Neural progenitor cell (in vitro differentiated cells): ENCODE data around the gene MAP3K2. TPM values are rescaled to one million over a fixed set of nuclear protein-coding genes. Genes with fewer than 3 reads are reported as not detected.

ENCODE experiments used
- DNase-seq: peaks from one replicate; pipeline ENCODE4 v3.0.0-alpha.2; 2016; ENCODE audit warnings: low spot score
- H2AFZ ChIP-seq: fragments of 200-600 bp; sonication (generic); replicated peaks from 2 replicates; pipeline ENCODE4 v1.6.1; 2016; ENCODE audit warnings: antibody characterized with exemption
- H3F3A ChIP-seq: fragments of 200-600 bp; sonication (generic); 2 replicates; pipeline ENCODE4 v1.6.1; 2016; ENCODE audit warnings: antibody characterized with exemption, low read depth
- H3K27ac ChIP-seq: fragments of 200-600 bp; sonication (generic); 2 replicates; pipeline ENCODE4 v1.5.1; 2016; ENCODE audit warnings: mild to moderate bottlenecking
- H3K27me3 ChIP-seq: fragments of 200-600 bp; sonication (generic); 2 replicates; pipeline ENCODE4 v1.6.1; 2016; ENCODE audit warnings: mild to moderate bottlenecking, moderate library complexity
- H3K36me3 ChIP-seq: fragments of 200-600 bp; sonication (generic); 2 replicates; pipeline ENCODE4 v1.5.1; 2016
- H3K4me1 ChIP-seq: fragments of 200-600 bp; sonication (generic); 2 replicates; pipeline ENCODE4 v1.6.1; 2016; ENCODE audit warnings: mixed run types
- H3K4me2 ChIP-seq: fragments of 200-600 bp; sonication (generic); 2 replicates; pipeline ENCODE4 v1.6.1; 2016
- H3K4me3 ChIP-seq: fragments of 200-600 bp; sonication (generic); 2 replicates; pipeline ENCODE4 v1.5.1; 2016
- H3K79me2 ChIP-seq: fragments of 200-600 bp; sonication (generic); 2 replicates; pipeline ENCODE4 v1.6.1; 2016; ENCODE audit warnings: low read depth
- H3K9ac ChIP-seq: fragments of 200-600 bp; sonication (generic); 2 replicates; pipeline ENCODE4 v1.6.1; 2016
- H3K9me3 ChIP-seq: fragments of 200-600 bp; sonication (generic); 2 replicates; pipeline ENCODE4 v1.5.1; 2016; ENCODE audit warnings: low read depth
- H4K20me1 ChIP-seq: fragments of 200-600 bp; sonication (generic); 2 replicates; pipeline ENCODE4 v1.6.1; 2016; ENCODE audit warnings: low read depth
- H3K27ac Mint-ChIP-seq: 3 replicates; pipeline ENCODE4 v1.8.0; 2021; ENCODE audit warnings: mixed read lengths
- H3K27me3 Mint-ChIP-seq: 2 replicates; pipeline ENCODE4 v1.8.0; 2022; ENCODE audit warnings: low read depth, mild to moderate bottlenecking, inconsistent platforms, moderate library complexity, mixed read lengths; ENCODE audit not compliant: insufficient read depth
- H3K36me3 Mint-ChIP-seq: 3 replicates; pipeline ENCODE4 v1.8.0; 2021; ENCODE audit warnings: mixed read lengths
- H3K4me1 Mint-ChIP-seq: 3 replicates; pipeline ENCODE4 v1.8.0; 2021; ENCODE audit warnings: mixed read lengths
- H3K4me3 Mint-ChIP-seq: 3 replicates; pipeline ENCODE4 v1.8.0; 2021; ENCODE audit warnings: mild to moderate bottlenecking, moderate library complexity, mixed read lengths
- H3K9me3 Mint-ChIP-seq: 3 replicates; pipeline ENCODE4 v1.8.0; 2020; ENCODE audit warnings: mixed read lengths
- EZH2 ChIP-seq: fragments of 200-600 bp; sonication (generic); IDR thresholded peaks from 2 replicates; pipeline ENCODE4 v1.6.1; 2017; ENCODE audit warnings: antibody characterized with exemption, mild to moderate bottlenecking, moderate library complexity
- EZH2phosphoT487 ChIP-seq: fragments of 200-600 bp; sonication (generic); IDR thresholded peaks from 2 replicates; pipeline ENCODE4 v1.6.1; 2017; ENCODE audit warnings: antibody characterized with exemption
- total RNA-seq: library from RNA; depleted of rRNA; stranded (reverse); fragments of >200 nt; gene quantifications from 2 replicates; pipeline ENCODE4 v1.2.3, GENCODE V29; 2015; ENCODE audit warnings: low replicate concordance
- TF ChIP-seq, protein P1 (sequence below): fragments of 200-600 bp; sonication (generic); IDR thresholded peaks from 2 replicates; pipeline ENCODE4 v1.5.1; 2017; ENCODE audit warnings: antibody characterized with exemption, mild to moderate bottlenecking

MAP3K2 gene
- total RNA-seq, 1 donor from 2014 or later, result 24.5 TPM

DNA sequence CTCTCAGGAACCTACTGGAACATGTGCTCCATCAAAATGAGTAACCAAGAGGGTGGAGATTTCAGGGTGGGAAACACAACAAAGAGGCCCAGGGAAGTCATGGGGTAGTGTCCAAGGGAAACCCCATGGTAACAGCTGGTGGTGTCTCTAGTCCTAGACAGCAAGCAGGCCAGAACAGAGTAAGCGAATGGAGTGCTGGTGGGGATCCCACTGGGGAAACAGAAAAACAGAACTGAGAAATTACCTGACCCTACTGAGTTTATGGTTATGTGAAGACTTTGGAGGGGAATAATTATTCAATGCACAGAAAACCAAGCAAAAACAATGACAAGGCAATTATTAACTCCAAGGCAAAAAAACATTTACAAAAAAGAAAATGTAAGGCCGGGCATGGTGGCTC, 110.7 kb downstream of the MAP3K2 start:
- Mint-ChIP-seq H3K9me3 (no peaks in the 10 kb centered on the region), H3K4me3 (no peak overlapping the region), H3K27me3 (no peaks in the 10 kb centered on the region), H3K27ac (no peak overlapping the region), H3K36me3 (peaks cover 30% of the 10 kb centered on the region), H3K4me1 (no peaks in the 10 kb centered on the region)
- H3K4me3 ChIP-seq, result no peak overlapping the region
- no peaks in the 10 kb centered on the region for H3F3A ChIP-seq
- no peak overlapping the region for H3K9ac ChIP-seq
- H3K79me2 ChIP-seq, result peaks cover 4% of the 10 kb centered on the region
- TF ChIP-seq EZH2 (no peak), EZH2phosphoT487 (no peak)
- TF ChIP-seq, protein P1, sequence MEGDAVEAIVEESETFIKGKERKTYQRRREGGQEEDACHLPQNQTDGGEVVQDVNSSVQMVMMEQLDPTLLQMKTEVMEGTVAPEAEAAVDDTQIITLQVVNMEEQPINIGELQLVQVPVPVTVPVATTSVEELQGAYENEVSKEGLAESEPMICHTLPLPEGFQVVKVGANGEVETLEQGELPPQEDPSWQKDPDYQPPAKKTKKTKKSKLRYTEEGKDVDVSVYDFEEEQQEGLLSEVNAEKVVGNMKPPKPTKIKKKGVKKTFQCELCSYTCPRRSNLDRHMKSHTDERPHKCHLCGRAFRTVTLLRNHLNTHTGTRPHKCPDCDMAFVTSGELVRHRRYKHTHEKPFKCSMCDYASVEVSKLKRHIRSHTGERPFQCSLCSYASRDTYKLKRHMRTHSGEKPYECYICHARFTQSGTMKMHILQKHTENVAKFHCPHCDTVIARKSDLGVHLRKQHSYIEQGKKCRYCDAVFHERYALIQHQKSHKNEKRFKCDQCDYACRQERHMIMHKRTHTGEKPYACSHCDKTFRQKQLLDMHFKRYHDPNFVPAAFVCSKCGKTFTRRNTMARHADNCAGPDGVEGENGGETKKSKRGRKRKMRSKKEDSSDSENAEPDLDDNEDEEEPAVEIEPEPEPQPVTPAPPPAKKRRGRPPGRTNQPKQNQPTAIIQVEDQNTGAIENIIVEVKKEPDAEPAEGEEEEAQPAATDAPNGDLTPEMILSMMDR, result no peak
- no peak for DNase-seq
- no peak overlapping the region for H3K27ac ChIP-seq
- H4K20me1 ChIP-seq, result no peaks in the 10 kb centered on the region
- H3K4me1 ChIP-seq, result no peaks in the 10 kb centered on the region
- H3K27me3 ChIP-seq, result no peaks in the 10 kb centered on the region
- peaks cover 4% of the 10 kb centered on the region for H3K36me3 ChIP-seq
- H3K9me3 ChIP-seq, result no peaks in the 10 kb centered on the region
- H2AFZ ChIP-seq, result no peak overlapping the region
- H3K4me2 ChIP-seq, result no peak overlapping the region

DNA sequence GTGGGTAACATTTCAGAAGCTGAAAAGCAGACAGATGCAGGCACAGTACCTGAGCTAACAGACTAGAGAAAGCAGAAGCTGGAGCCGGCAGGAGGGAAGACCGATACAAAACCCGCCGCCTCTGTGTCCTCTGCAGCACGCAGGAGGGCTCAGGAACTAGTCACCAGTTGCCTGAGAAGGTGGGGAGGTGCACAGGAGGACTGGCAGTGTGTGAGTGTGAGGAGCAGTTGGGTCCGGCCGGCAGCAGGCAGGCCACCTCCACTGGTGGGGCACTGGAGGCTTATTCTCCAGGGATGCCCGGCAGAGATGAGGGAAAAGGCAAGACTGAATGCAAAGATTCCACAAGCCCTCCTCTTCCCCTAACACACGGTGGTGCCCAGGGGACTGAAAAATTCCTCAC, 112.0 kb downstream of the MAP3K2 start:
- Mint-ChIP-seq H3K4me3 (no peak overlapping the region), H3K36me3 (peaks cover 32% of the 10 kb centered on the region)
- H3K79me2 ChIP-seq, result no peaks in the 10 kb centered on the region

GRCh38 chr2:127275356-127275755, 112.4 kb downstream of the MAP3K2 start:
- Mint-ChIP-seq H3K27ac (no peak overlapping the region), H3K4me1 (no peaks in the 10 kb centered on the region), H3K4me3 (no peak overlapping the region), H3K36me3 (peaks cover 34% of the 10 kb centered on the region), H3K27me3 (no peaks in the 10 kb centered on the region), H3K9me3 (no peaks in the 10 kb centered on the region)
- no peaks in the 10 kb centered on the region for H3K79me2 ChIP-seq
- DNase-seq, result no peak
- no peak overlapping the region for H3K4me2 ChIP-seq
- no peaks in the 10 kb centered on the region for H4K20me1 ChIP-seq
- no peak overlapping the region for H3K4me3 ChIP-seq
- no peak overlapping the region for H2AFZ ChIP-seq
- H3K36me3 ChIP-seq, result peaks cover 4% of the 10 kb centered on the region
- no peak overlapping the region for H3K9ac ChIP-seq
- H3F3A ChIP-seq, result no peaks in the 10 kb centered on the region
- no peaks in the 10 kb centered on the region for H3K4me1 ChIP-seq
- no peaks in the 10 kb centered on the region for H3K27me3 ChIP-seq
- TF ChIP-seq EZH2, result no peak
- TF ChIP-seq, protein P1, result no peak
- TF ChIP-seq EZH2phosphoT487, result no peak
- H3K27ac ChIP-seq, result no peak overlapping the region
- H3K9me3 ChIP-seq, result no peaks in the 10 kb centered on the region

More for the DNA sequence above, 112.0 kb downstream of the MAP3K2 start:
- no peaks in the 10 kb centered on the region for H3K9me3 Mint-ChIP-seq
- TF ChIP-seq, protein P1, result no peak
- TF ChIP-seq EZH2, result no peak
- TF ChIP-seq EZH2phosphoT487, result no peak
- Histone ChIP-seq H4K20me1 (no peaks in the 10 kb centered on the region), H3K9ac (no peak overlapping the region), H3K36me3 (peaks cover 4% of the 10 kb centered on the region), H3K4me2 (no peak overlapping the region), H3K4me1 (no peaks in the 10 kb centered on the region), H3K4me3 (no peak overlapping the region), H2AFZ (no peak overlapping the region), H3K9me3 (no peaks in the 10 kb centered on the region), H3K27ac (no peak overlapping the region), H3K27me3 (no peaks in the 10 kb centered on the region), H3F3A (no peaks in the 10 kb centered on the region)
- no peak for DNase-seq
- H3K4me1 Mint-ChIP-seq, result no peaks in the 10 kb centered on the region
- H3K27ac Mint-ChIP-seq, result no peak overlapping the region
- no peaks in the 10 kb centered on the region for H3K27me3 Mint-ChIP-seq
